CD4-positive, alpha-beta T cell treated with Interferon alpha-2 for 1 hour (primary cell): ENCODE measurements around the gene ATP2C1.

Experiments
- DNase-seq, 2 donors: peaks; one replicate each; pipeline ENCODE4 v3.0.0-alpha.2; 2020 to 2022

The ATP2C1 gene

DNA sequence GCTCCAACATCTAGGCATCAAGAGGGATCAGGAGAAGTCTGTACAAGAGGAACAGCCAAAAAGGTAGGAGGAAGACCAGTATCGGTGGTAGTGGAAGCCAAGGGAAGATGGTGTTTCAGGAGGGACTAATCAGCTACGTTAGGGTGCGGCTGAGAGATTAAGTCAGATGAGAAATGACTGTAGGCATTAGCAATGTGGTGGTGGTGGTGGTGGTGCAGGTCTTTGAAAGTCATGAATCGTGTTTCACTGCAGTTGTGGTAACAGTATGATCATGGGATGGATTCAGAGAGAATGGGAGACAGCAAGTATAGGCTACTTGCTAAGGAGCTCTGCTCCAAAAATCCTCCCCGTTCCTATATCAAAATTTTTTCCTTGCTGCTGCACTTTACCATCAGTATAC is 97.2 kb downstream of the ATP2C1 start:
- no peak for DNase-seq

GRCh38 chr3:130992344-130992743 is 98.5 kb downstream of the ATP2C1 start:
- DNase-seq: no peak

DNA sequence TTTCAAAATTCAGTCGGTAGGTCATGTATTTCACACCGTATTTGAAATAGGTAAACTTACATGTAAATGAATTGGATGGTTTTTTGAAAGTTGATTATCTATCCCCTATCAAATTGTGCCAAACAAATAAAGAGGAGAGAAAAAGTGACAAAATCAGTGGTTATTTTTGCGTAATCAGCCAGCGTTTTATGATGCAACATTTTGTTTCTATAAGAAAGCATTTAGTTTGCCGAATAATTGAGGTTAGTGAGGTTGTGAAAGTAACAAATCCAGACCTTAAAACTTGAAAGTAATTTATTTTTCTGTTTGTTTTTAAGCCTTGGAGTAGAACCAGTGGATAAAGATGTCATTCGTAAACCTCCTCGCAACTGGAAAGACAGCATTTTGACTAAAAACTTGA is 103.4 kb downstream of the ATP2C1 start:
- no peak for DNase-seq

GRCh38 chr3:131001071-131001470 is 107.2 kb downstream of the ATP2C1 start:
- no peak for DNase-seq

GRCh38 chr3:131004603-131005002 is 110.7 kb downstream of the ATP2C1 start:
- no peak for DNase-seq

DNA sequence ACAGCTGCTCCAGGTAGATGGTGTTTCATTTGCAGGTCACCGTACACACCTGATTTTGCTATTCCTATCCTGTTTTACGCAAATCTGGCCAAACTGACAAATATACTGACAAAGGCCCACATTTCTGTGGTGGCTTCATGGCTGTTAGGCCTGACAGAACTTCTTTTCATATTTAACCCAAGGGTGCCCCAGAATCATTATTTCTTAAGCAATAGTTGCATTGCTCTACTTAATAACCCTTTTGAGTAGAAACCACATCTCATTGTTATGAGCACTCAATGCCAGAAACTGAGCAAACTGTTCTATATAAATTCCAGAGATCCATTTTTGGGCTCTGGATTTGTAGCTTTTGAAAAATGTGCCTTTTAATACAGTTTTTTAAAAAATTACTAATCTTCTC is 113.4 kb downstream of the ATP2C1 start:
- DNase-seq: no peak

DNA sequence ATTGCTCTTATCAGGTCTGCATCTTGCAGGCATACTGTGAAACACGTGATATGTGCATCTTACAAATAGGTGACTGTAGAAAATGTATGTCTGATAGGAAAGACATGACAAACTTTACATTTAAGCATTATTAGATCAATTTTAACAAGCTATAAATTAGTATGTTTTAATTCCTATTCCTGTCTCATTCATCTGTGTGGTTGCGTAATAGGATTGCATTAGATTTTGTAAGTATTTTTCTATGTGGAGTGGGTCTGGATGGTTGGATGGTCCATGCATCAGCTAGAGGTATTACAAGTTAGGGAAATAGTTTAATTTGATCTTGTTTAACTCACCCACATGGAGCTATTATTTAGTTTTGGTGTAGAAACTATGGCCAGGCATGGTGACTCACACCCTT is 113.9 kb downstream of the ATP2C1 start:
- DNase-seq: no peak

DNA sequence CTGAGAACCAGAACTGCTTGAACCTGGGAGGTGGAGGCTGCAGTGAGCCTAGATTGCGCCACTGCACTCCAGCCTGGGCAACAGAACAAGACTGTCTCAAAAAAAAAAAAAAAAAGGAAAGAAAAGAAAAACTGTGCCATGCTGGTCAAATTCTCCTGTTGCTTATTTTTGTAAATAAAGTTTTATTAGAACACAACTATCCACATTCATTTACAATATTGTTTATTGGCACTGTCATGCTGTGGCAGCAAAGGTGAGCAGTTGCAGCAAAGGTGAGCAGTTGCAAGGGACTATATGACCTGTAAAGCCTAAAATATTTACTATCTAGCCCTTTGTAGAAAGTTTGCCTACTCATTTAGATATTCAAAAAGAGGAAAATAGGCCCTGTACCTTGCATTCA is 114.4 kb downstream of the ATP2C1 start:
- no peak for DNase-seq

DNA sequence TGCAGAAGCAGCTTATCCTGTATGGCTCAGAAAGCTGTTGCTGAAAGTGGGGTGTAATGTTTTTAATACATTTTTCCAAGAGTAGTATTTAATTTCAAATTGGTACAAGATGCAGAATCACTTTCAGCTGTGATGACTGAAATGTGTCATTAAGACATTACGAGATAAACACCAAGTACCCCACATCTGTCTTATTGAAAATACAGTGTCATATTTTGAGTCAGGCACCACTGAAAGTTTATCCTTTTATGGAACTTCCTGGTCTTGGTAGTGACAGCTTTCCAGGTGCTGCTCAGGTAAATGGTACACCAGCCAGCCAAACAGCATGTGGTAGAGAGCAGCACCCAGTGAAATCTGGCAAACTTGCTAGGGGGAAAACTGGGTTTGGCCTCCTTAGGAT is 115.8 kb downstream of the ATP2C1 start:
- no peak for DNase-seq

GRCh38 chr3:131018970-131019369 is 125.1 kb downstream of the ATP2C1 start:
- DNase-seq: no peak

- no peak for DNase-seq
Observed at GRCh38 chr3:131020122-131020693, 126.3 kb downstream of the ATP2C1 start.

- DNase-seq: no peak
Observed at GRCh38 chr3:131025539-131025938, 131.7 kb downstream of the ATP2C1 start.

GRCh38 chr3:131026321-131027151 is 132.7 kb downstream of the ATP2C1 start, which contains the start of the genes ASTE1 and NEK11:
ASTE1 (minus strand) TSS chr3:131026825; CDS start chr3:131025306, 1,519 bp downstream.
NEK11 (plus strand) TSS chr3:131026877; CDS start chr3:131029709, 2,832 bp downstream.
- DNase-seq: peak; percentile 90 to 92

GRCh38 chr3:131028844-131029243 is 135.0 kb downstream of the ATP2C1 start:
- no peak for DNase-seq

- DNase-seq: no peak
Observed at GRCh38 chr3:131031660-131032059, 137.8 kb downstream of the ATP2C1 start.

- peak in 1 of 2 donors; percentile 75 for DNase-seq
Observed at GRCh38 chr3:131033480-131034080, 139.7 kb downstream of the ATP2C1 start.

DNA sequence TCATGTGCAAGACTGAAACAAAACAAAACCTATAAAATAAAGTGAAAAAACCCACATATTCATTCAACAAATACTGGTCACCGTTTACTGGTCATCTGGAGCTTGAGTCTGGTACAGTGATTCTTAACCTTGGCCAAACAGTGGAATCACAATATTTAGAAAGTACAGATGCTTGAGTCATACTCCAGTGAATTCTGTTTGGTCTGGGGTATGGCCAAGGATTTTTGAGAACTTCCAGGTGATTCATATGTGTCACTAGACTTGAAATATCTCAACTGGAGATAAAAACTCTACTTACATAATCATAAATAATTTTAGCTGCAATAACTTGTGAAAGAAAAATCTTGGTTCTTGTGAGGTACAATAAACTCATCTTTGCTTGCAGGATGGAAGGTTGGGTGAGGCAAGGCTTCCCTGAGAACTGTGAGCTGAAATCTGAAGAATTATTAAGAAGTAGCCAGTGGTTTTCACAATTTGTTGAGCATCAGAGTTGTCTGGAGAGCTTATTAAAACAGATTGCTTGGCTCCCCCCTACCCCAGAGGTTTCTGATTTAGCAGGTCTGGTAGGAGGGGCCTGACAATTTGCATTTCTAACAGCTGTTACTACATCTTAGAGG is 142.4 kb downstream of the ATP2C1 start:
- DNase-seq: no peak

DNA sequence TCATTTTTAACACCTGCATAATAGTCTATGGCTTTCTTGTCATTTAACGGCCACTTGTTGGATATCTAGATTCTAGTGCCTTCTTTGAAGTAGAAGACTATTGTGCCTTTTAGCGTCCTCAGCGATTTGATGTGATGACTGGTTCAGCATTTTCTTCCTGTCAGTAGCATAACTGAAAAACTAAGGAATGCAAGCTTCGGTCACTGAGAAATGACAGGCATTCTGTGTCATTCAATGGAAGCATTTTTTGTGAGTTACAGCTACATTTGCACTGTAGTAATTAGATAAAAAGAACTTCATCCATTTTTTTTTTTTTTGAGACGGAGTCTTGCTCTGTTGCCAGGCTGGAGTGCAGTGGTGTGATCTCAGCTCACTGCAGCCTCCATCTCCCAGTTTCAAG is 143.1 kb downstream of the ATP2C1 start:
- no peak for DNase-seq

DNA sequence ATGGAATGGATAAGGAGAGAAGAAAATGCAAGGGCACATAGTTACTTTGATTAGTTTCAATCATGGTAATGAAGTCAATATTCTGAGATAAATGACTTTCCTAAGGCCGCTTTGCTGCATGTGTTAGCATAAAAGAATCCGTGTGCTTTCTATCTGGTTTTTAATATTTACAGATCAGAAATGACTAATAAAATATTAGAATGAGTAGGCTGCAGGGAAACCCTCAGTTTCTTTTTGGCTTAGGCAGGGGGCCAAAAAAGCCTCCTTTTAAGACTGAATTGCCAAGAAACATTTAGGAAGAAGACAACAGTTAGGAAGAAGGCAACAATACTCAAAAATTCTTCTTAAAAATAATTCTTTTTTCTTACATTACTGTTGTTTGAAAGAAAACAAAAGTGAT is 144.4 kb downstream of the ATP2C1 start:
- no peak for DNase-seq

DNA sequence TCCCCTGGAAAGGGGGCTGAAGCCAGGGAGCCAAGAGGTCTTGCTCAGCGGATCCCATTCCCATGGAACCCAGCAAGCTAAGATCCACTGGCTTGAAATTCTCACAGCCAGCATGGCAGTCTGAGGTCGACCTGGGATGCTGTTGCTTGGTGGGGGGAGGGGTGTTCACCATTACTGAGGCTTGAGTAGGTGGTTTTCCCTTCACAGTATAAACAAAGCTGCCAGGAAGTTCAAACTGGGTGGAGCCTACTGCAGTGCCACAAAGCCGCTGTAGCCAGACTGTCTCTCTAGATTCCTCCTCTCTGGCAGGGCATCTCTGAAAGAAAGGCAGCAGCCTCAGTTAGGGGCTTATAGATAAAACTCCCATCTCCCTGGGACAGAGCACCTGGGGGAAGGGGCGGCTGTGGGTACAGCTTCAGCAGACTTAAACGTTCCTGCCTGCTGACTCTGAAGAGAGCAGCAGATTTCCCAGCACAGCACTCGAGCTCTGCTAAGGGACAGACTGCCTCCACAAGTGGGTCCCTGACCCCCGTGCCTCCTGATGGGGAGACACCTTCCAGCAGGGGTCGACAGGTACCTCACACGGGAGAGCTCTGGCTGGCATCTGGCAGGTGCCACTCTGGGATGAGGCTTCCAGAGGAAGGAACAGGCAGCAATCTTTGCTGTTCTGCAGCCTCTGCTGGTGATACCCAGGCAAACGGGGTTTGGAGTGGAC is 148.5 kb downstream of the ATP2C1 start:
- peak; percentile 30 to 67 for DNase-seq

DNA sequence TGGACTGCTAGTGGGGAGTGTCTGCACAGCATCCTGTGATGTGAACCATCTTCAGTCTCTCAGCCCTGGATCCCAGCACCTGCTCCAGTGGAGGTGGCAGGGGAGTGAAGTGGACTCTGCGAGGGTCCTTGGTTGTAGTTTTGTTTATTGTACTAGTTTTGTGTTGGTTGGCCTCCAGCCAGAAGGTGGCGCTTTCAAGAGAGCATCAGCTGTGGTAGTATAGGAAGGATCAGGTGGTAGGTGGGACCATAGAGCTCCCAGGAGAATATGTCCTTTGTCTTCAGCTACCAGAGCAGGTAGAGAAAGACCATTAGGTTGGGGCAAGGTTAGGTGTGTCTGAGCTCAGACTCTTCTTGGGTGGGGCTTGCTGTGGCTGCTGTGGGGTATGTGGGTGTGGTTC is 153.7 kb downstream of the ATP2C1 start:
- no peak for DNase-seq

DNA sequence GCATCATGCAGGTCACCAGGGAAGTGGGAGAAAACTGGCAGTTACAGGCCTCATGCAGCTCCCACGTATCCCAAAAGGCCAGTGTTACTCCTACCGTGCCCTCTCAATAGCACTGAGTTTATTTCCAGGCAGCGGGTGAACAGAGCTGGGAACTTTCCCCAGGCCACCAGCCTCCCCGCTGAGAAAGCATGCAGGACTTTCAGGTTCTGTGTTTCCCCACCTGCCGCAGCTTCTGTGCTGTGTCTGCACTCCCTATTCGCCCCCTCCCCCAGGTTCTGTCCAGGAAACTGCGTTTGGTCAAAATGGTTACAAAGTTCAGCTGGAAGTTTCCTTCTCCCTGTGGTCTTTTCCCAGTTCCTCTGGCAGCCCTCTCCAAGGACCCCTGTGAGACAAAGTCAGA is 154.1 kb downstream of the ATP2C1 start:
- DNase-seq: no peak

DNA sequence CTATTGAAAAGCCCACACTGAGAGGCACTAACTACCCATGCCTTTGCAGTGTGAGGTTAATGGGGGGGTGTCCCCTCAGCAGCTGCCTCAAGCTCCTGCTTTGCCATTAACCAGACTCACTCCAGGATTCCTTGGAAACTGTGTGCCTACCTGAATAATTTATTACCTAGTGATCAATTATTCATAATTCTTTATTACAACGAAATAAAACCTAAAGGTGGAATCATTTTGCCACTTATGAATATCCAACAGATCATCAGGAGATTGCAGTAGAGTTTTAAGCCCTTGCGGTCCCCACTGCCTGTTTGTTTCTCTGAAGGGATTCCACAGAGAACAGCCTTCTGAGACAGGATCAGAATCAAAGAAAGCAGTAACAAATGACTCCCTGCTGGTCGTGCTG is 156.1 kb downstream of the ATP2C1 start:
- DNase-seq: no peak
